D721Med (cell line): ENCODE data around the gene TGFBR1.
"Not testable (repeated sequence)": the region's sequence is repeated elsewhere in the genome, so short reads cannot be mapped to it uniquely, and the experiment has no call there.

Experiments
- DNase-seq: peaks from one replicate; pipeline ENCODE4 v3.0.0; 2011; ENCODE audit warnings: low spot score; ENCODE audit not compliant: insufficient read length
- FAIRE-seq: peaks from 2 replicates; lab custom pipeline; 2011; peaks lifted over from hg19 to GRCh38; lab: Jason Lieb, UNC
- CTCF ChIP-seq: IDR thresholded peaks from 2 replicates; pipeline ENCODE4 v1.5.1; 2012; ENCODE audit warnings: mild to moderate bottlenecking, control low read depth; ENCODE audit not compliant: insufficient read depth; ENCODE audit errors: missing control alignments

TGFBR1 gene

GRCh38 chr9:99189186-99189585 is 84.3 kb downstream of the TGFBR1 start:
- no peak for DNase-seq
- TF ChIP-seq CTCF = no peak

GRCh38 chr9:99189887-99190596 is 85.1 kb downstream of the TGFBR1 start:
- DNase-seq = no peak
- FAIRE-seq = no peak
- no peak for TF ChIP-seq CTCF

More at GRCh38 chr9:99189186-99189585, 84.3 kb downstream of the TGFBR1 start:
- FAIRE-seq = no peak

GRCh38 chr9:99190597-99191283 is 85.8 kb downstream of the TGFBR1 start:
- TF ChIP-seq CTCF = no peak
- no peak for FAIRE-seq
- no peak for DNase-seq

- no peak for FAIRE-seq
- TF ChIP-seq CTCF = no peak
- DNase-seq = no peak
Observed at GRCh38 chr9:99192786-99193465, 88.0 kb downstream of the TGFBR1 start.

GRCh38 chr9:99193466-99193821 is 88.5 kb downstream of the TGFBR1 start:
- no peak for TF ChIP-seq CTCF
- no peak for DNase-seq
- FAIRE-seq = no peak

GRCh38 chr9:99196484-99196883 is 91.6 kb downstream of the TGFBR1 start:
- DNase-seq = not testable (repeated sequence)

GRCh38 chr9:99197124-99197630 is 92.3 kb downstream of the TGFBR1 start:
- no peak for FAIRE-seq
- no peak for TF ChIP-seq CTCF

More at GRCh38 chr9:99196484-99196883, 91.6 kb downstream of the TGFBR1 start:
- not testable (repeated sequence) for FAIRE-seq

More at GRCh38 chr9:99197124-99197630, 92.3 kb downstream of the TGFBR1 start:
- no peak for DNase-seq
